Suprapubic skin (tissue), 4 donors: Measurements from ENCODE around the gene STXBP5. TPM values are rescaled to one million over a fixed set of nuclear protein-coding genes. Genes with fewer than 3 reads are reported as not detected.

Experiments
- DNase-seq, 2 donors: peaks; one replicate each; pipeline ENCODE4 v3.0.0-alpha.2; 2019; ENCODE audit warnings: low spot score in 2 of 2
- H3K27ac ChIP-seq: fragments of 200-600 bp; sonication (generic); one replicate; pipeline ENCODE4 v1.5.1; 2019
- H3K27me3 ChIP-seq: fragments of 200-600 bp; sonication (generic); one replicate; pipeline ENCODE4 v1.5.1; 2019
- H3K36me3 ChIP-seq: fragments of 200-600 bp; sonication (generic); one replicate; pipeline ENCODE4 v1.5.1; 2019
- H3K4me1 ChIP-seq: fragments of 200-600 bp; sonication (generic); one replicate; pipeline ENCODE4 v1.5.1; 2019
- H3K4me3 ChIP-seq: fragments of 200-600 bp; sonication (generic); one replicate; pipeline ENCODE4 v1.5.1; 2019; ENCODE audit warnings: mild to moderate bottlenecking
- H3K9me3 ChIP-seq: fragments of 200-600 bp; sonication (generic); one replicate; pipeline ENCODE4 v1.5.1; 2019
- EP300 ChIP-seq: sonication (generic); formaldehyde crosslinking; IDR thresholded peaks from one replicate; pipeline ENCODE4 v1.6.1; 2017; ENCODE audit warnings: antibody characterized with exemption
- POLR2A ChIP-seq, 2 donors: fragments of 450-650 bp; IDR thresholded peaks; one replicate each; pipeline ENCODE4 v1.6.1; 2017; ENCODE audit warnings: antibody characterized with exemption in 2 of 2, mild to moderate bottlenecking in 2 of 2, moderate library complexity in 2 of 2
- POLR2AphosphoS5 ChIP-seq, 3 donors: sonication (generic); formaldehyde crosslinking; IDR thresholded peaks; one replicate each; pipeline ENCODE4 v1.6.1; 2017; ENCODE audit warnings: antibody characterized with exemption in 3 of 3
- WGBS: methylation state at CpG from one replicate; pipeline ENCODE4 v1.1.5; 2018; 5-methylcytosine and 5-hydroxymethylcytosine counted together
- total RNA-seq, 4 donors: library from RNA; depleted of rRNA; stranded (reverse); fragments of >200 nt; gene quantifications; one replicate each; pipeline ENCODE4 v1.1.0, GENCODE V29; 2016
- TF ChIP-seq, protein P1 (sequence below), 2 donors: fragments of 200-600 bp in 1 of 2; fragments of 450-650 bp in 1 of 2; sonication (generic) in 1 of 2; IDR thresholded peaks; one replicate each; pipeline ENCODE4 v1.5.1; 2016 to 2019; ENCODE audit warnings: antibody characterized with exemption in 2 of 2, mild to moderate bottlenecking in 1 of 2, moderate library complexity in 1 of 2

The STXBP5 gene
- total RNA-seq, 4 donors from 2014 or later = 55.0 to 65.5 (median 60.3) TPM

DNA sequence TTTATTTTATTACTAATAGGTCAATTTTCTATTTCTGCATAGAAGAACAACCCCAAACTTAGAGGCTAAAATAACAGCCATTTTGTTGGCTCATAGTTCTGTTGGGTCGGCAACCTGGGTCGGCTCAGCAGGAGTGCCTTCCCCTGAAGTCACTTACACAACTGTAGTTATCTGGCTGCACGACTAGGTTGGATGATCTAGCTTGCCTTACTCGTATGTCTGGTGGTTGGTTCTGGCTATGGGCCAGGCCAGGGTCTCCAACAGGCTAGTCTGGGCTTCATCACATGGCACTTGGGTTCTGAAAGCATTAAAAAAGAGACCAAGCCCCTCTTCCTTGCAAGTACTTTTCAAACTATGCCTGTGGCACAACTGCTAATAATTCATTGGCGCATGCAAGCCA lies 53.5 kb downstream of the STXBP5 start:
- Histone ChIP-seq H3K4me3 (no peak overlapping the region), H3K4me1 (no peaks in the 10 kb centered on the region), H3K9me3 (no peaks in the 10 kb centered on the region), H3K27ac (no peak overlapping the region), H3K36me3 (no peaks in the 10 kb centered on the region), H3K27me3 (no peaks in the 10 kb centered on the region)
- TF ChIP-seq EP300 = no peak
- TF ChIP-seq, protein P1, sequence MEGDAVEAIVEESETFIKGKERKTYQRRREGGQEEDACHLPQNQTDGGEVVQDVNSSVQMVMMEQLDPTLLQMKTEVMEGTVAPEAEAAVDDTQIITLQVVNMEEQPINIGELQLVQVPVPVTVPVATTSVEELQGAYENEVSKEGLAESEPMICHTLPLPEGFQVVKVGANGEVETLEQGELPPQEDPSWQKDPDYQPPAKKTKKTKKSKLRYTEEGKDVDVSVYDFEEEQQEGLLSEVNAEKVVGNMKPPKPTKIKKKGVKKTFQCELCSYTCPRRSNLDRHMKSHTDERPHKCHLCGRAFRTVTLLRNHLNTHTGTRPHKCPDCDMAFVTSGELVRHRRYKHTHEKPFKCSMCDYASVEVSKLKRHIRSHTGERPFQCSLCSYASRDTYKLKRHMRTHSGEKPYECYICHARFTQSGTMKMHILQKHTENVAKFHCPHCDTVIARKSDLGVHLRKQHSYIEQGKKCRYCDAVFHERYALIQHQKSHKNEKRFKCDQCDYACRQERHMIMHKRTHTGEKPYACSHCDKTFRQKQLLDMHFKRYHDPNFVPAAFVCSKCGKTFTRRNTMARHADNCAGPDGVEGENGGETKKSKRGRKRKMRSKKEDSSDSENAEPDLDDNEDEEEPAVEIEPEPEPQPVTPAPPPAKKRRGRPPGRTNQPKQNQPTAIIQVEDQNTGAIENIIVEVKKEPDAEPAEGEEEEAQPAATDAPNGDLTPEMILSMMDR (IDR thresholded peaks at IDR 0.05) = no peak
- TF ChIP-seq POLR2AphosphoS5 (IDR thresholded peaks at IDR 0.05) = no peak
- no peak for TF ChIP-seq POLR2A (IDR thresholded peaks at IDR 0.05)
- no peak for DNase-seq
- 73% methylated on average over 5 of the region's 5 CpGs for WGBS

DNA sequence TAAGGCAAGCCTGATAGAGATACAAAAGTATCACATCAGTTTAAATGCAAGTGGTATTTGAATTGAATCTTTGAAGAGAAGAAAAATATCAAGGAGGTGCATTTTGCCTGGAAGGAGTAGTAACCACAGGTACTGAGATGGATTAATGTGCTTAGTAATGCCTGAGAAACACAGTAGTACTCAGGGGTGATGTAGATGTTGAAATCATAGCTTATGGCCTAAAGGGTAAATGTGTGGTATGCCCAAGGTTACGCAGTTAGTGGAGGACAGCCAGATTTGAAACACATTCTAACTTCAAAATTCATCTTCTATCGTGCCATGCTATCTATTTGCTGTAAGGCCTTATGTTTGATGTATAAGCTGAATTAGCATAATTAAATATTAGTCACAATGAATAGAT lies 55.9 kb downstream of the STXBP5 start:
- 60% methylated on average over 2 of the region's 2 CpGs for WGBS
- Histone ChIP-seq H3K36me3 (peaks cover 1% of the 10 kb centered on the region), H3K4me3 (no peak overlapping the region), H3K27me3 (no peaks in the 10 kb centered on the region), H3K9me3 (no peaks in the 10 kb centered on the region), H3K27ac (no peak overlapping the region), H3K4me1 (no peaks in the 10 kb centered on the region)
- no peak for DNase-seq
- TF ChIP-seq, protein P1 (IDR thresholded peaks at IDR 0.05) = no peak
- TF ChIP-seq EP300 = no peak
- TF ChIP-seq POLR2A (IDR thresholded peaks at IDR 0.05) = no peak
- no peak for TF ChIP-seq POLR2AphosphoS5 (IDR thresholded peaks at IDR 0.05)

DNA sequence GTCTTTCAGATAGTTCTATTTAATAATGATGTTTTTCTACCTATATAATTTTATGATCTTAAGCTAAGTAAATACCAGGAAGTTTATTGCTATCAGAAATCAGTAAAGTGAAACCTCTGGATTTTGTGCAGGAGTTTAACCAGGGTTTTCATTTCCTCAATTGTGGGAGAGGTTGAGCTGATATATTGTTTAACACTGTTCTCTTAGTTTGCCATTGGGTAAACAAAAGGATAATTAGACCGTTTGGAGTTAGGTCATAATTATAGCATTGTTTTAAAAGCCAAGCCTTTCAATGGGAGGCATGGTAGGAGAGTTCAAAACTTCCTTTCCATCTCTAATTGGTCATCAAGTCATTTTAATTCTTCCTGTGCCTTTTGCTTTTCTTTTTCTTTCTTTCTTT lies 58.7 kb downstream of the STXBP5 start:
- DNase-seq = no peak
- 35% methylated on average over 1 of the region's 1 CpG for WGBS
- TF ChIP-seq EP300 = no peak
- TF ChIP-seq, protein P1 (IDR thresholded peaks at IDR 0.05) = no peak
- TF ChIP-seq POLR2A (IDR thresholded peaks at IDR 0.05) = no peak
- TF ChIP-seq POLR2AphosphoS5 (IDR thresholded peaks at IDR 0.05) = no peak
- H3K27me3 ChIP-seq = no peaks in the 10 kb centered on the region
- H3K36me3 ChIP-seq = peaks cover 15% of the 10 kb centered on the region
- H3K4me1 ChIP-seq = no peaks in the 10 kb centered on the region
- H3K4me3 ChIP-seq = no peak overlapping the region
- no peak overlapping the region for H3K27ac ChIP-seq
- H3K9me3 ChIP-seq = no peaks in the 10 kb centered on the region

DNA sequence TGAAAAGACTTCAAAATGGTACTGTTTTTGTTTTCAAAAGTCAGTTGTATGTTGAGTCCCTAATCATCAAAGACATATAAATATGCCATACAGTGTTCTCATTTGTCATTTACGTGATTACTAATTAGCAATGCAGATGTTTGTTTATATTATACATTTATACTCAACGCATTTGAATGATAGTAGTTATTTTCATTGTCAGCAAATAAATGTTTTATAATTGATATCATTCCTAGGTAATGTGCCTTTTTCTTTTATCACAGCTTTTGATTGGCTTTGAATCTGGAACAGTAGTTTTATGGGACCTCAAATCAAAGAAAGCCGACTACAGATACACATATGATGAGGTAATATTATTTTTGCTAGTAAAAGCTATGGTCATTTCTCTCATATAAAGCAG lies 62.6 kb downstream of the STXBP5 start:
- Histone ChIP-seq H3K4me3 (no peak overlapping the region), H3K9me3 (no peaks in the 10 kb centered on the region), H3K27ac (no peak overlapping the region), H3K27me3 (no peaks in the 10 kb centered on the region), H3K4me1 (no peaks in the 10 kb centered on the region), H3K36me3 (peaks cover 24% of the 10 kb centered on the region)
- 94% methylated on average over 3 of the region's 3 CpGs for WGBS
- DNase-seq = no peak
- TF ChIP-seq EP300 = no peak
- TF ChIP-seq, protein P1 (IDR thresholded peaks at IDR 0.05) = no peak
- TF ChIP-seq POLR2A (IDR thresholded peaks at IDR 0.05) = no peak
- no peak for TF ChIP-seq POLR2AphosphoS5 (IDR thresholded peaks at IDR 0.05)

DNA sequence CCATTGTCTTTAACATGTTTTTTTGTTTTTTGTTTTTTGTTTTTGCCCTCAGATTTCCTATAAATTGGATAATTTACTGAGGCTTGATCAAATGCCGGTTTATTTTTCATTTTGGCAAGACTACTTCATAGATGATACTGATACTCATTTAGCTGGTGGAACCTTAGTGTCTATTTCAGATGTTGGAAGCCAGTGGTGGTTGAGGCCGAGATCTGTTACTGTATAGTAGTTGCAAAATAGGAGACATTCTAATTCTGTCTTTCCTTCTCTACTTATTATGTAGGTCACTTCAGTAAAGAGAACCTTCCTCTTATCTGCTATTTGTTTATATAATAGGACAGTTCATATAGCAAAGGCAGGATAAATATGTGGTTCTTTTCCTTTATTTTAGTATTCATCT lies 63.4 kb downstream of the STXBP5 start:
- H3K27me3 ChIP-seq = no peaks in the 10 kb centered on the region
- TF ChIP-seq EP300 (no peak), POLR2AphosphoS5 (IDR thresholded peaks at IDR 0.05) (no peak), POLR2A (IDR thresholded peaks at IDR 0.05) (no peak)
- TF ChIP-seq, protein P1 (IDR thresholded peaks at IDR 0.05) = no peak
- no peak for DNase-seq
- no peak overlapping the region for H3K27ac ChIP-seq
- no peaks in the 10 kb centered on the region for H3K9me3 ChIP-seq
- peaks cover 24% of the 10 kb centered on the region for H3K36me3 ChIP-seq
- H3K4me3 ChIP-seq = no peak overlapping the region
- H3K4me1 ChIP-seq = no peaks in the 10 kb centered on the region
- WGBS = 95% methylated on average over 2 of the region's 2 CpGs
